Esophagus muscularis mucosa (tissue), 4 donors: ENCODE data around the gene ARHGAP12.

Experiments used
- EP300 ChIP-seq: sonication (generic); formaldehyde crosslinking; IDR thresholded peaks from one replicate; pipeline ENCODE4 v1.6.1; 2017; ENCODE audit warnings: antibody characterized with exemption
- POLR2A ChIP-seq: fragments of 450-650 bp; IDR thresholded peaks from one replicate; pipeline ENCODE4 v1.6.1; 2017; ENCODE audit warnings: antibody characterized with exemption, moderate library complexity, mild to moderate bottlenecking, low read depth
- POLR2AphosphoS5 ChIP-seq, 2 donors: sonication (generic); formaldehyde crosslinking; IDR thresholded peaks; one replicate each; pipeline ENCODE4 v1.6.1; 2017; ENCODE audit warnings: antibody characterized with exemption in 2 of 2
- TF ChIP-seq, protein P1 (sequence below), 3 experiments: fragments of 200-600 bp in 2 of 3; fragments of 450-650 bp in 1 of 3; sonication (generic) in 2 of 3; IDR thresholded peaks; one replicate each; pipeline ENCODE4 v1.5.1; 2017 to 2019; ENCODE audit warnings: antibody characterized with exemption in 3 of 3, mild to moderate bottlenecking in 2 of 3, moderate library complexity in 1 of 3

- TF ChIP-seq POLR2A = no peak
- no peak for TF ChIP-seq POLR2AphosphoS5 (IDR thresholded peaks at IDR 0.05)
- TF ChIP-seq, protein P1, sequence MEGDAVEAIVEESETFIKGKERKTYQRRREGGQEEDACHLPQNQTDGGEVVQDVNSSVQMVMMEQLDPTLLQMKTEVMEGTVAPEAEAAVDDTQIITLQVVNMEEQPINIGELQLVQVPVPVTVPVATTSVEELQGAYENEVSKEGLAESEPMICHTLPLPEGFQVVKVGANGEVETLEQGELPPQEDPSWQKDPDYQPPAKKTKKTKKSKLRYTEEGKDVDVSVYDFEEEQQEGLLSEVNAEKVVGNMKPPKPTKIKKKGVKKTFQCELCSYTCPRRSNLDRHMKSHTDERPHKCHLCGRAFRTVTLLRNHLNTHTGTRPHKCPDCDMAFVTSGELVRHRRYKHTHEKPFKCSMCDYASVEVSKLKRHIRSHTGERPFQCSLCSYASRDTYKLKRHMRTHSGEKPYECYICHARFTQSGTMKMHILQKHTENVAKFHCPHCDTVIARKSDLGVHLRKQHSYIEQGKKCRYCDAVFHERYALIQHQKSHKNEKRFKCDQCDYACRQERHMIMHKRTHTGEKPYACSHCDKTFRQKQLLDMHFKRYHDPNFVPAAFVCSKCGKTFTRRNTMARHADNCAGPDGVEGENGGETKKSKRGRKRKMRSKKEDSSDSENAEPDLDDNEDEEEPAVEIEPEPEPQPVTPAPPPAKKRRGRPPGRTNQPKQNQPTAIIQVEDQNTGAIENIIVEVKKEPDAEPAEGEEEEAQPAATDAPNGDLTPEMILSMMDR (IDR thresholded peaks at IDR 0.05) = no peak
- no peak for TF ChIP-seq EP300
Observed at GRCh38 chr10:31792745-31793144, 135.9 kb downstream of the ARHGAP12 start.
